Activated T-cell treated with anti-CD3 and anti-CD28 coated beads, Interleukin-2, amount 50 U/mL, for 24 hours (primary cell): ENCODE results near the gene GGN.
A peak's percentile ranks its signal among the peaks of the same experiment; 100 is the strongest.
"Not testable (repeated sequence)": the region's sequence is repeated elsewhere in the genome, so short reads cannot be mapped to it uniquely, and the experiment has no call there.

Experiments used
- DNase-seq: peaks from one replicate; pipeline ENCODE4 v3.0.0-alpha.2; 2020
- H3K27ac Mint-ChIP-seq: 2 replicates; pipeline ENCODE4 v1.8.0; 2020; ENCODE audit warnings: mild to moderate bottlenecking, mixed read lengths
- H3K27me3 Mint-ChIP-seq: 2 replicates; pipeline ENCODE4 v1.8.0; 2020; ENCODE audit warnings: mixed read lengths
- H3K36me3 Mint-ChIP-seq: 2 replicates; pipeline ENCODE4 v1.8.0; 2020; ENCODE audit warnings: low read depth, mixed read lengths
- H3K4me1 Mint-ChIP-seq: 2 replicates; pipeline ENCODE4 v1.8.0; 2020; ENCODE audit warnings: low read depth, mixed read lengths
- H3K4me3 Mint-ChIP-seq: 2 replicates; pipeline ENCODE4 v1.8.0; 2020; ENCODE audit warnings: mild to moderate bottlenecking, moderate library complexity, mixed read lengths
- H3K9me3 Mint-ChIP-seq: 2 replicates; pipeline ENCODE4 v1.8.0; 2020; ENCODE audit warnings: mixed read lengths

The GGN gene

GRCh38 chr19:38351865-38352395, 35.9 kb downstream of the GGN start:
- no peak overlapping the region for H3K27ac Mint-ChIP-seq
- no peaks in the 10 kb centered on the region for H3K36me3 Mint-ChIP-seq
- H3K27me3 Mint-ChIP-seq, result no peaks in the 10 kb centered on the region
- H3K9me3 Mint-ChIP-seq, result no peaks in the 10 kb centered on the region
- H3K4me1 Mint-ChIP-seq, result no peaks in the 10 kb centered on the region
- no peak for DNase-seq
- no peak overlapping the region for H3K4me3 Mint-ChIP-seq

- Mint-ChIP-seq H3K4me1 (no peaks in the 10 kb centered on the region), H3K27ac (no peak overlapping the region), H3K36me3 (no peaks in the 10 kb centered on the region), H3K9me3 (no peaks in the 10 kb centered on the region), H3K27me3 (no peaks in the 10 kb centered on the region), H3K4me3 (no peak overlapping the region)
- no peak for DNase-seq
Measured at GRCh38 chr19:38350883-38351282, 37.0 kb downstream of the GGN start.

- H3K36me3 Mint-ChIP-seq, result no peaks in the 10 kb centered on the region
- H3K4me3 Mint-ChIP-seq, result no peak overlapping the region
- H3K9me3 Mint-ChIP-seq, result no peaks in the 10 kb centered on the region
- no peak overlapping the region for H3K27ac Mint-ChIP-seq
- H3K4me1 Mint-ChIP-seq, result no peaks in the 10 kb centered on the region
- no peak for DNase-seq
- H3K27me3 Mint-ChIP-seq, result no peaks in the 10 kb centered on the region
Measured at GRCh38 chr19:38346837-38347236, 41.0 kb downstream of the GGN start.

- DNase-seq, result no peak
- peak overlapping the region; percentile 14 for H3K27ac Mint-ChIP-seq
- no peaks in the 10 kb centered on the region for H3K9me3 Mint-ChIP-seq
- no peak overlapping the region for H3K4me3 Mint-ChIP-seq
- peaks cover 11% of the 10 kb centered on the region for H3K4me1 Mint-ChIP-seq
- H3K36me3 Mint-ChIP-seq, result peaks cover 7% of the 10 kb centered on the region
- no peaks in the 10 kb centered on the region for H3K27me3 Mint-ChIP-seq
Measured at GRCh38 chr19:38340927-38341326, 46.9 kb downstream of the GGN start.

- not testable (repeated sequence) for H3K27ac Mint-ChIP-seq, H3K36me3 Mint-ChIP-seq, H3K27me3 Mint-ChIP-seq, H3K4me3 Mint-ChIP-seq, H3K9me3 Mint-ChIP-seq, DNase-seq
- peaks cover 11% of the 10 kb centered on the region for H3K4me1 Mint-ChIP-seq
Measured at GRCh38 chr19:38339011-38339410, 48.8 kb downstream of the GGN start.

- Mint-ChIP-seq H3K36me3 (peaks cover 7% of the 10 kb centered on the region), H3K4me1 (peaks cover 11% of the 10 kb centered on the region), H3K4me3 (peak overlapping the region; percentile 89), H3K27me3 (no peaks in the 10 kb centered on the region), H3K9me3 (no peaks in the 10 kb centered on the region), H3K27ac (peak overlapping the region; percentile 100)
- no peak for DNase-seq
Measured at GRCh38 chr19:38337360-38337653, 50.5 kb downstream of the GGN start.

GRCh38 chr19:38336638-38337359, 51.0 kb downstream of the GGN start:
- Mint-ChIP-seq H3K4me3 (peak overlapping the region; percentile 89), H3K4me1 (peaks cover 11% of the 10 kb centered on the region), H3K27ac (peak overlapping the region; percentile 100), H3K9me3 (no peaks in the 10 kb centered on the region), H3K27me3 (no peaks in the 10 kb centered on the region), H3K36me3 (peaks cover 7% of the 10 kb centered on the region)
- peak; percentile 96 for DNase-seq

- H3K9me3 Mint-ChIP-seq, result no peaks in the 10 kb centered on the region
- peak overlapping the region; percentile 100 for H3K27ac Mint-ChIP-seq
- peaks cover 7% of the 10 kb centered on the region for H3K36me3 Mint-ChIP-seq
Measured at GRCh38 chr19:38335949-38336637, 51.7 kb downstream of the GGN start.

More at GRCh38 chr19:38335949-38336637, 51.7 kb downstream of the GGN start:
- peak; percentile 95 for DNase-seq
- Mint-ChIP-seq H3K4me1 (peaks cover 11% of the 10 kb centered on the region), H3K27me3 (no peaks in the 10 kb centered on the region), H3K4me3 (peak overlapping the region; percentile 89)
